T1000 (cell line): ENCODE measurements around the gene KRT35.

Experiments used
- DNase-seq: peaks from one replicate; lab custom pipeline; 2025; ENCODE audit warnings: mixed read lengths; lab: John Stamatoyannopoulos, UW

The KRT35 gene

GRCh38 chr17:41511716-41512115 lies 30.8 kb upstream of the KRT35 start:
- DNase-seq = no peak

GRCh38 chr17:41511116-41511515 lies 30.2 kb upstream of the KRT35 start:
- DNase-seq = no peak

DNA sequence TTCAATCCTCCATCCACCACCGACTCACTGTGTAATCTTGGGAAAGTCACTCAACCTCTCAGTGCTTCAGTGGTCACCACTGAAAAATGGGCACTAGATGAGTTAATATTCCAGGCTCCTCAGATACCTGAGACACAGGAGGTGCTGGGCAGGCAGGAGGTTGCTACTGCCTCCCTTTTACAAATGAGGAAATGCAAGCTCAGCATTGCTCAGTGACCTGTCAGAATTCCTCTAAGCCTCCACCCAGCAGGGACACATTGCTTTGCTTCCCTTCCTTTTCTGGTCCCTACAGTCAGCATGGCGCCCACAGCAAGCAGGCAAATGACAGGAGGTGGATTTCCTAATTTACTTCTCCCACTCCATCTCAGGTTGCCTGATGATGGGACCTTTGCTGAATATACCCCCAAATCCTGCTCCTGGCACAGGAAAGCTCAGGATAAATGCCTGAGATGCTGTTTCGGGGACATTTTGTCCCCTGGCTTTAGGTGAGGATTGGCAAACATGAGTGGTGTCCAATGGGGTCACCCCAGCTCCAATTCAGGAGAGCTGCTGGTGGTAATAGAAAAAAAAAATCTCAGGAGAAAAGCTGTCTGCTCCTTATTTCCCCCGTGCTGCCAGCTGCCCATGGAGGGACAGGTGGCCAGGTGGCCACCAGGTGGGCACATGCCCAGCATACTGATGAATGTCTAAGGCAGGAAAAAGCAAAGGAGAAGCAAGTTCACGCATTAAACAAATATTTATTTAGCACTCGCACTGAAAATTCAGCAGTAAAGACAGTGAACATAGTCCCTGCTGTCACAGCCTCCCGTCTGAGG lies 29.5 kb upstream of the KRT35 start:
- DNase-seq = no peak

DNA sequence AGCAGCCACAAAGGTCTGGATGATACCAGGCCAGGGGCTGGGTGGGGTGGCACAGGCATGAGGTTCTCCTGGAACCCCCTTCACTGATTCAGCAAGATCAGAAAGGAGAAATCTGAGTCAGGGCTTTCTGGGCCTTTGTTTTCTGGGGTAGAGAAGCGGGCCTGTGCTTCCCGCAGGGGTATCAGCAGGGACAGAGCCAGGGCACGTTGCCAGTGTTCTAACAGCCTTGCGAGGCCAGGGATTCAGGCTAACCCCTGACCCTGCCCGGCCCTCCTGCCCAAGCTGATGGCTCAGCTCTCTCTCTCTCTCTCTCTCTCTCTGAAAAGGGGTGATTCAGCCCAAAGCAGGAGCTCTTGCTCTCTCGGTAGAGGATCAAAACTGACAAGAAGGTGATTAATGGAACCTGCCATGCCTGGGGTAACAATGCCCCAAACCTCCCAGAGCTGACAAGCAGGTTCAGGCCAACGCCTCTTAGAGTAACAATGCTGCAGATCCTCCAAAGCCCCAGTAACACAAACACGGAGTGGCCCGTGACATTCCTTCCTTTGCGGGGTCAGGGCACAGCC lies 26.4 kb upstream of the KRT35 start:
- no peak for DNase-seq

DNA sequence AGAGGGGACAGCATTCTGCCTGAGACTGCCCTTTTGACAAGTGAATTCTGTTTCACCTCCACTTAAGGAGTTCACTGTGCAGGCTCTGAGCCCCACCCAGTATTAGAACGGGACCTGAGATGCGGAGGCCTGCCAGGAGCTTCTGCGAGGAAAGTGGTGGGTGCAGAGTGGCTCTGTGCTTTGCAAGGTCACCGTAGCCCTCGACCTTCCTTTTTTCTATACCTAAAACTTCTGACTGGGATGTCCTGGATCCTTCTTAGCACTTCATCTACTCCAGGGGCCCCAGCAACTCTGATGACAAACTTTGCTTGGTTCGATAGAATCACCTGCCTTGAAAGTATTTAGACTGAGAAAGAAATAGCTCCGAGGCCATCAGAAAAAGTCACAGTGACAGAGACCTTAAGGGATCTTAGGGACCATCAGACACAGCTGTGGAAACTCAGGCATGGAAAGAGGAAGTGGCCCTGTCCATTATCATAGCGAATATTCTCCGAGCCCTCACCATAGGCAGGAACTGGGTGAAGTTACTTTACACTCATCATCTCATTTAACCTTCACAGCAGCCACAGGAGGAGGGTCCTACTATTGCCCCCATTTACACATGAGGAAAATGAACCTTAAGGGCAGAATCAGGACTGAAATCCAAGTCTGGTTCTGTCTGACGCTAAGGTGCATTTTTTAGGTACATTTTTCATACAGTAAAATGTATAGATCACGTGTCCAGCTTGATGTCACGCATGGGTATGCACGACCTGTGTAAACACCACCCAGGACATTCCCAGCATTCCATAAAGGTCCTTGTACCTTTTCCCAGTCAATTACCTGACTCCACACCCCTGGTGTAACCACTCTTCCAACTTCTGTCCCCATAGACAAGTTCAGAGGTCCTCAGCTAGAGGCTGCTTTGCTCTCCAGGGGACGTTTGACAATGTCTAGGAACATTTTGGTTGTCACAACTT lies 25.1 kb upstream of the KRT35 start:
- DNase-seq = no peak

DNA sequence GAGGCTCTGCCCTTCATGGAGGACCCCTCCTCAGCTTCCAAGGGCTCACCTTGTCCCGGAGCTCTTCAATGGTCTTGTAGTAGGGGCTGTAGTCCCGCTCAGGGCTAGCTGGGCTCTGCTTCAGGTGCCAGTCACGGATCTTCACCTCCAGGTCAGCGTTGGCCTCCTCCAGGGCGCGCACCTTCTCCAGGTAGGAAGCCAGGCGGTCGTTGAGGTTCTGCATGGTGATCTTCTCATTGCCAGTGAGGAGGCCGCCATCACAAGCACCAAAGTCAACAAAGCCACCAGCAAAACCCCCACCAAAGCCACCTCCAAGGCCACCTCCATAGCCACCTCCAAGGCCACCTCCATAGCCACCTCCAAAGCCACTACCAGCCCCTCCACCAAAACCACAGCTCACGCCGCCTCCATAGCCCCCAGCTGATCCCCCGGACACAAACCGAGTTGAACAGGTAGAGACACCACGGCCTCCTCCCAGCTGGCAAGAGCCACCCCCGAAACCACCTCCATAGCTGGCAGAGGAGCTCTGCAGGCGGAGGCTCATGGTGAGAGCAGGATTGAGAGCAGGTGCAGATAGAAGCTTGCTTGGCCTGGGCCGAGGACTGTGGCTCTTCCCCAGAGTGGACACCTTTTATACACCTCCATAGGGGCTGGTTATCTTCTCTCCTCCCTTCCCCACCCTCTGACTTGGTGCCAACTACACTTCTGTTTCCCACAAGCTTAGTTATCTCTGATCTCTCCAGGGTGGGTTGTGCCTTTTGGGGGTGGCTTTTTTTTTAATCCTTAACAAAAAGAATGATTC lies 24.3 kb upstream of the KRT35 start, which contains the start of gene KRT13:
KRT13 (minus strand) TSS at position 606 of the 802 bp plus-strand sequence; CDS start at position 544, 62 bp downstream.
- no peak for DNase-seq

- no peak for DNase-seq
Measured at GRCh38 chr17:41504246-41504977, 23.5 kb upstream of the KRT35 start.

DNA sequence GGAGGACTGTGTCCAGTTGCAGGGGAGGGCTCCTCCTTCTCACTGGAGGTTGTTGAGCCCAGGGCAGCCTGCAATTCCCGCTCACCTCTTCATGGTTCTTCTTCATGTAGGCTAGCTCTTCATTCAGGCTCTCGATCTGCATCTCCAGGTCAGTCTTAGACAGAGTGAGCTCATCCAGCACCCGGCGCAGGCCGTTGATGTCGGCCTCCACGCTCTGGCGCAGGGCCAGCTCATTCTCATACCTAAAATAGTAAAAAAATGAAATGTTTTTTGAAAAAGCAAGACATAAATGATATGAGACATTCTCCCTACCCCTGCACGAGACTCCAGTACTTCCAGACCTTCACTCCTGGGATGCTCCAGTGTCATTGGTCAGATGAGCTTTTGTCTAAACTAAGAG lies 22.3 kb upstream of the KRT35 start:
- DNase-seq = no peak

DNA sequence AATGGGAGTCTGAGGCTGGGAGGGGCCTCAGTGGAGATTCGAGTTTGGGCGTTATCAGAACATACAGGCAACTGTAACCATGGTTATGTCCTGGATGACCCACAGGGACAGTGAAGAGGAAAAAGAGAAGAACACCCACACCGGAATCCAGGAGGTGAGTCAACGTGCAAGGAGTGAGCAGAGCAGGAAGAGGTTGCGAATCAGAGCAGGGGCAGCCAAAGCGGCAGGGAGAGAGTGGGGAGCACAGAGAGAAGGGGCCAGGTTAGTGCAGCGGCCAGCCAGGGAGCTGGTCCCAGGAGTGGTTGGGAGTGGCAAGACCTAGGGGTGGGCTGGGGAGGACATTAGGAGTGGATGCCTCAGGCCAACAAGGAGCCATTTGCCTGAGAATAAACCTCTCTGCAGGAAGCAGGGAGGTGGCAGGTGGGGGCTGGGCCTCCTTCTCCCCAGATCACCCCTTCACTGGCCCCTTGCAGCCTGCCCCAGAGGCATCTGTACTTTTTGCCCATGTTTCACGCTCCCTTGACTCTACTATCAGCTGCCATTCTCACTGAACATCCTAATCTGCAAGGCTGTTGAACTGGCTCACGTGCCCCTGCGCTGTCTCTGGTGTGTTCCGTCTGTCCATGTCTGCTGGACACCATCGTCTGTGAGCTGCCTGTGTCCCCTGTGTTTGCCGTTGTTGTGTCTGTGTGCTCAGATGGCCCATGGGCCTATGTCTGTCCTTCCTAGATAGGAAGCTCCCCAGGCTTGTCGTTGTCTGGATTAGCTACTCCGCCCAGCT lies 19.4 kb upstream of the KRT35 start:
- DNase-seq = peak; percentile 28

- no peak for DNase-seq
Measured at GRCh38 chr17:41499714-41500113, 18.8 kb upstream of the KRT35 start.

DNA sequence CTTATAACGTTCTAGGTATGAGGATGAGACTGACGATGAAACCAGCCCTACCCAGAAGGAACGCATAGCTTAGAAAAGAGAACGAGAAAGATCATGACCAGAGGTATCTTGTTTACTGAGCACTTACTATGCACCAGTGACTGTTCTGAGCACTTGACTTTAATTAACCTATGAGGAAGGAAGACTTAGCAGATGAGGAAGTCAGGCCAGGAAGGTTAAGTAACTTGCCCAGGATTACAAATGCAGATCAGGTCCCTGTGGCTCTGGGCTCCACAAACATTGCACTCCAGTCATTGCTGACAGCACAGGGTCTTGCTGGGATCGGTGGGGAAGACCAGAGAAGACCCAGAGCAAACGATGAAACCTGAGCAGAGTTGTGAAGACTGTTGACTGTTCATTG lies 17.3 kb upstream of the KRT35 start:
- DNase-seq = no peak

GRCh38 chr17:41496803-41497484 lies 16.0 kb upstream of the KRT35 start:
- peak; percentile 40 for DNase-seq

DNA sequence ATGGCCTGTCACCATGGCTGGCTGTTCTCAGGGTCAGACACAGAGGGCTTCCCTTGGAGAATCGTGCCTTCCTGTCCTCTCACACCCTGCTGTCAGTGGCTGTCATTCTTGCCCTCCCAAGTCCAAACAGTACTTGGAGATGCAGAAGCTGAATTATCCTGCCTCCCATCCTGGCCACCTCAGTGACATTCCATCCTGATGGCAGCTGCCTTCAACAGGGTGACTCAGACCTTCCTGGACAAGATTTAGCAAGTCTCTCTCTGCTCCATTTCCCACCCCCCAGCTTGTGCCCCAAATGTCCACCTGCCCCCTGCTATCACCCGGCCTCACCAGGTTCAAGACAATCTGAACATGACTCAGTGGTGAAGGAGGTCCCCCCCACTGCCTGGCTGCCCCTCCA lies 13.6 kb upstream of the KRT35 start:
- no peak for DNase-seq

DNA sequence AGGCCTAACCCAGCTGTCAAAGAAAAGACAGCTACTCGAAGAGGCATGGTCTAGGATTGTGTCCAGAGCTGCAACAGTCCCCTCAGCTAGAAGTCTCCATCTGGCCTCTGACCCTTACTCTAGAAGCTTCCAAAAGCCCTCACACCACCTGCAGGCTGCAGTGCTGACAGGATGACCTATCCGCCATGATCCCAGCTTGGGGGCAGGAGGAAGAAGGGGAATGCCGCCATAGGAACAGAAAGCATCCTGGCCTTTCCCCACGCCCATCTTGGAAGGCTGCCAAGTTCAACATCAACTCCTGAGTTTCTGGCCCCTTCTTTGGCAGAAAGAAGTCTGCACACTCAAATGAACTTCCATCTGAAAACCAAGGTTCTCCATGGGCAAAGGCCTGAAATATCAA lies 11.8 kb upstream of the KRT35 start:
- DNase-seq = no peak

DNA sequence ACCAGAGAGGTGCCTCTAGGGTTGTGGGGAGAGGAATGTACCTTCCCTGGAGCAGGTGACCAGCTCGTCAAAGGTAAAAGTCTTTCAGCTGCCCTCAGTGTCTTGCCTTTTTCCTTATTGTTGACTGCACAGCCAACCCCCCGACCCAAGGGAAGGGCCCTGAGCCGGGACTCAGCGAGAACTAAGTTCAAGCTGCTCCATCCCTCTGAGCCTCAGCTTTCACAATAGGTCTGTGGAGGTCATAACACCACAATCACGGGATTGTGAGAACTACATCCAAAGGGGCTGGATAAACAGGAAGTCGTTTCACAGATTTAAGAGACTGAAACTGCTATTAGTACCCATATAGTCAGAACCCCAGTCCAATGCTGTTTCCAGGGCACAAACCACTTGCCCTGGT lies 11.4 kb upstream of the KRT35 start:
- DNase-seq = no peak

DNA sequence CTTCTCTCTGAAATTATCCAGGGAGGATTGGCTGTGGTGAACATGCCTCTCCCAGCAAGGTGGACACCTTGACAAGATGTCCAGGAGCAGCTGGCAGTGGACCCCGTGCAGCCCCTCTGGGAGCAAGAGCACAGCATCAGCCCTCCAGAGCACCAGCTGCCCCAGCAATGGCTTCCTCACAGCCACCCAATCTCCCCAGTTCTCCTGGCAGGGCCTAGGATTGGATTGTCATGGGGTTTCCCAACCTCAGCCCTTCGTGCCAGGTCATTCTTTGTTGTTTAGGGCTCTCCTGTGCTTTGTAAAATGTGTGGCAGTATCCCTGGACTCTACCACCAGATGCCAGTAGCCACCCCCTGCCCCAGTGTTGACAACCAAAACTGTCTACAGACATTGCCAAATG lies 10.5 kb upstream of the KRT35 start:
- DNase-seq = no peak

DNA sequence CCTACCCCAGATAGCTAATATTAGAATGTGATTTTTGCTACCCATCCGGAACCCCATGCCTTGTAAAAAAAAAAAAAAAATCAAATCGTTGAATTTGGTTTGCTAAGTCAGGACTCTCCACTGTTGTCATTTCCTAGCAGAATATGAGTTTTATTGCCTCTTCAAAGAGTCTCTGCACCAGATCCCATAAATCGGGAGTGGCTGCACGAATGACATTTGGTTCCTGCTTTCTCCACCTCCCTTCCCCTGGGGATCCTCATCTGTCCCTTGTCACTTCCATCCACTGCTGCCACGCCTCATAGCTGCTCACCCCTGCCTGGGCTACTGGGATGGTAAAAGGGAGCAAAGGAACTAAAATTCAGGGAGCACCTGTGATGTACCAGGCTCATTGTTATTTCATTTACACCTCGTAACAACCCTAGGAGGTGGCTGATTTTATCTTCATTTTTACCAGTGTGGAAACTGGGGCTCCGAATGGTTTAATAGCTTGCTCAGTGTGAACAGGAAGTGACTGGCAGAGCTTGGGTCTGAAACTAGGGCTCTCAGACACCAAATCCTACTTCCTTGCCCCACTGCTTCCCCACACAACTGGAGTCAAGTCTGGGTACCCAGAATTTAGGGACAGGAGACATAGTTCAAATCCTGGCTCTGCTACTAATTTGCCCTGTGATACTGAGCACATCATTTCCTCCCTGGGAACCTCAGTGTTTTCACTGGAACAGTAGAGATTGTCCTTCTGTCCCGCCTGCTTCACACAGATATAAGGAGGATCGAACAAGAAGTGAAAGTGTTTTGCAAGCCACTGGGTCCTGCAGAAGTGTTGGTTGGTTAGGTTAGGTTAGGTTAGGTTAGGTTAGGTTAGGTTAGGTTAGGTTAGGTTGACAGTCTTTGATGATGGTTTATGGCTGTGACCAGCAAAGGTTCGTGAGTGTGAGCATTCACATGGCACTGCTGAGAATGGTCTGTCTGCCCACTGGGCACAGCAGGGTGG lies 9.3 kb upstream of the KRT35 start:
- DNase-seq = no peak

DNA sequence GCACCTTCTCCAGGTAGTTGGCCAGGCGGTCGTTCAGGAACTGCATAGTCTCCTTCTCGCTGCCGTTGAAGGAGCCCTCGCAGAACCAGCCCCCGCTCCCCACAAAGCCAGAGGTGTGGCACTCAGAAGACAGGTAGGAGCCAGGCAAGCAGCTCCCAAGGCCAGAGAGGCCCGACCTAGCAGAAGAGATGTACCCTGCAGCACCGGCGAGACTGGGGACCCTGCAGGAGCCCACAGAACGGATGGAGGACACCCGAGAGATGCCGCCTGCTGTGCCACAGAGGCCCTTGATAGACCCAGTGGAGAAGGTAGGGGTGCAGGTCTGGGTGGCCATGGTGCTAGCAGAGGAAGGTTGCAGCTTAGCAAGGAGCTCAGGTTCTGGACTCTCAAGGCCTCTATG lies 8.6 kb upstream of the KRT35 start, which contains the start of gene KRT36:
KRT36 (minus strand) TSS at position 380 of the 400 bp plus-strand sequence; CDS start at position 334, 46 bp downstream.
- DNase-seq = no peak
